ENCODE measurements around the gene DEK.
"Not testable (repeated sequence)": the region's sequence is repeated elsewhere in the genome, so short reads cannot be mapped to it uniquely, and the experiment has no call there.

The DEK gene

DNA sequence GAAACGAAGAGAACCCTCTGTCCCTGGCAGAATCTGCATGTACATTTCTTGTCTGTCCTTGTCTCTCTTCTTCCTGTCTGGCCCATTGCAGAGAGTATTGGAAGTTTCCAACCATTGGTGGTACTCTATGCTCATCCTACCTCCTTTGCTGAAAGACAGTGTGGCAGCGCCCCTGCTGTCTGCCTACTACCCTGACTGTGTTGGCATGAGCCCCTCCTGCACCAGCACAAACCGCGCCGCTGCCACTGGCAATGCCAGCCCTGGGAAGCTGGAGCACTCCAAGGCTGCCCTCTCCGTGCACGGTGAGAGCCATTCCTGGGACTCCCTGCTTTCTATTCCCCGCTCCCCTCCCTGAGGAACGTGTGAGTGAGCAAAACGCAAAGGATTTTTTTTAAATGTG is 76.6 kb downstream of the DEK start:
- intact Hi-C loops (cut with micrococcal nuclease), result no loop called here
- Mint-ChIP-seq H3K9me3 (no peaks in the 10 kb centered on the region), H3K4me1 (ENCODE audit: low read depth) (peaks cover 15% of the 10 kb centered on the region), H3K4me3 (no peak overlapping the region), H3K27ac (no peak overlapping the region), H3K36me3 (ENCODE audit: low read depth) (peaks cover 70% of the 10 kb centered on the region), H3K27me3 (no peaks in the 10 kb centered on the region)

GRCh38 chr6:18186540-18187250 is 77.6 kb downstream of the DEK start:
- intact Hi-C loops (cut with micrococcal nuclease), result no loop called here
- Mint-ChIP-seq H3K9me3 (no peaks in the 10 kb centered on the region), H3K27ac (peak overlapping the region; percentile 78), H3K27me3 (no peaks in the 10 kb centered on the region), H3K4me1 (ENCODE audit: low read depth) (peaks cover 23% of the 10 kb centered on the region), H3K4me3 (no peak overlapping the region), H3K36me3 (ENCODE audit: low read depth) (peaks cover 76% of the 10 kb centered on the region)

- no peak overlapping the region for H3K4me3 Mint-ChIP-seq
- peak overlapping the region; percentile 78 for H3K27ac Mint-ChIP-seq
- intact Hi-C loops (cut with micrococcal nuclease), result no loop called here
- peaks cover 29% of the 10 kb centered on the region for H3K4me1 Mint-ChIP-seq (ENCODE audit: low read depth)
- H3K27me3 Mint-ChIP-seq, result no peaks in the 10 kb centered on the region
- H3K36me3 Mint-ChIP-seq (ENCODE audit: low read depth), result peaks cover 70% of the 10 kb centered on the region
- H3K9me3 Mint-ChIP-seq, result no peaks in the 10 kb centered on the region
These were observed 78.3 kb downstream of the DEK start for GRCh38 chr6:18186033-18186432.

- Mint-ChIP-seq H3K9me3 (no peaks in the 10 kb centered on the region), H3K27me3 (no peaks in the 10 kb centered on the region), H3K4me1 (ENCODE audit: low read depth) (peaks cover 33% of the 10 kb centered on the region), H3K36me3 (ENCODE audit: low read depth) (peaks cover 70% of the 10 kb centered on the region), H3K4me3 (no peak overlapping the region), H3K27ac (peak overlapping the region; percentile 78)
- intact Hi-C loops (cut with micrococcal nuclease), result no loop called here
These were observed 78.7 kb downstream of the DEK start for GRCh38 chr6:18185624-18186023.

DNA sequence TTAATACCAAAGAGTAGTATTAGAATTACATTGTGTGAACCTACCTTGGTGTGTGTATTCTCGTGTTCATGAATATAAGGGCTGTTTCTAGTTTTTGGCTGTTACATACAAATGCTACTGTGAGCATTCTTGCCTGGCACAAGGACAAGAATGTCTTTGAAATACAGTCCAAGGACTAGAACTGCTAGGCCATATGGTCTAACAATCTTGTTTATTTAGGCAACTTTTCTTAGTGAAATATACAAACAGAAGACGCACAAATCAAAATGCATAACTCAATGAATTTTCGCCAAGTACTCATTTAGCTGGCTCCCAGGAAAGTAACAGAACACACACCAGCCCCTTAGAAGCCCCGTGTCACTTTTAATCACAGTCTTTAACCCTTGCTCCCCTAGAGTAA is 80.6 kb downstream of the DEK start:
- peaks cover 58% of the 10 kb centered on the region for H3K36me3 Mint-ChIP-seq (ENCODE audit: low read depth)
- H3K4me3 Mint-ChIP-seq, result no peak overlapping the region
- H3K27me3 Mint-ChIP-seq, result no peaks in the 10 kb centered on the region
- no peak overlapping the region for H3K27ac Mint-ChIP-seq
- H3K9me3 Mint-ChIP-seq, result no peaks in the 10 kb centered on the region
- peaks cover 51% of the 10 kb centered on the region for H3K4me1 Mint-ChIP-seq (ENCODE audit: low read depth)
- intact Hi-C loops (cut with micrococcal nuclease), result no loop called here

- Mint-ChIP-seq H3K27me3 (no peaks in the 10 kb centered on the region), H3K9me3 (no peaks in the 10 kb centered on the region), H3K27ac (peak overlapping the region; percentile 91), H3K4me1 (ENCODE audit: low read depth) (peaks cover 59% of the 10 kb centered on the region), H3K36me3 (ENCODE audit: low read depth) (peaks cover 48% of the 10 kb centered on the region), H3K4me3 (no peak overlapping the region)
- intact Hi-C loops (cut with micrococcal nuclease), result no loop called here
These were observed 81.8 kb downstream of the DEK start for GRCh38 chr6:18182568-18182967.

GRCh38 chr6:18179770-18180356 is 84.5 kb downstream of the DEK start:
- H3K36me3 Mint-ChIP-seq (ENCODE audit: low read depth), result peaks cover 52% of the 10 kb centered on the region
- H3K27ac Mint-ChIP-seq, result peak overlapping the region; percentile 91
- H3K27me3 Mint-ChIP-seq, result no peaks in the 10 kb centered on the region
- peaks cover 67% of the 10 kb centered on the region for H3K4me1 Mint-ChIP-seq (ENCODE audit: low read depth)
- H3K9me3 Mint-ChIP-seq, result no peaks in the 10 kb centered on the region
- intact Hi-C loops (cut with micrococcal nuclease), result loop anchor here (5.0 kb wide), 1 partner anchor 222 kb away; no protein-coding TSS in a partner anchor
- no peak overlapping the region for H3K4me3 Mint-ChIP-seq

DNA sequence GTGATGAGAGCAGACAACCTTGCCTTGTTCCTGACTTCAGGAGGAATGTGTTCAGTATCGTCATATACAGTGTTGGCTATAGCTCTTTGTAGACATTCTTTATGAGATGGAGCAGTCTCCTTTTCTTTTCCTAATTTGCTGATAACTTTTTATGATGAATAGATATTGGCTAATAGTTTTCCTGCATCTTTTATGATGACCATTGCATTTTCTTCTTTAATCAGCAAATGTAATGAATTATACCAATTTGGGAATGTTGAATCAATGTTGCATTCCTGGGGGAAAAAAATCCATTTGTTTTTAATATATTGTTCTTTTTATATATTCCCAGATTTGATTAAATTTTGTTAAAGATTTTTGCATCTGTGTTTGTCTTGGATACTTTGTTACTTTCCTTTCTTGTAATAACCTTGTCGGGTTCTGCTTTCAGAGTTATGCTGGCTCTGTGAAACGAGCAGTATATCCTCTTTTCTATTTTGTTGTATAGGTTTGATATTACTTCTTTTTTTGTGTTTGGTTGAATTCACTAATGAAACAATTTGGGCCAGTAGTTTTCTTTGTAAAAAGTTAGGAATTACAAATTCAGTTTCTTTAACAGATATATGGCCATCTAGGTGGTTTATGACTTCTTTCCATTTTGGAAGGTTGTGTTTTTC is 85.2 kb downstream of the DEK start:
- H3K27ac Mint-ChIP-seq, result peak overlapping the region; percentile 91
- peaks cover 57% of the 10 kb centered on the region for H3K36me3 Mint-ChIP-seq (ENCODE audit: low read depth)
- H3K4me3 Mint-ChIP-seq, result peak overlapping the region; percentile 17
- H3K4me1 Mint-ChIP-seq (ENCODE audit: low read depth), result peaks cover 67% of the 10 kb centered on the region
- H3K27me3 Mint-ChIP-seq, result no peaks in the 10 kb centered on the region
- intact Hi-C loops (cut with micrococcal nuclease), result loop anchor here (5.0 kb wide), 1 partner anchor 223 kb away; no protein-coding TSS in a partner anchor
- H3K9me3 Mint-ChIP-seq, result no peaks in the 10 kb centered on the region

- Mint-ChIP-seq H3K9me3 (no peaks in the 10 kb centered on the region), H3K27me3 (no peaks in the 10 kb centered on the region), H3K4me1 (ENCODE audit: low read depth) (peaks cover 66% of the 10 kb centered on the region), H3K27ac (peak overlapping the region; percentile 91), H3K4me3 (peak overlapping the region; percentile 65), H3K36me3 (ENCODE audit: low read depth) (peaks cover 51% of the 10 kb centered on the region)
- intact Hi-C loops (cut with micrococcal nuclease), result loop anchor here (5.0 kb wide), 1 partner anchor 225 kb away; no protein-coding TSS in a partner anchor
These were observed 86.9 kb downstream of the DEK start for GRCh38 chr6:18177286-18177965.

DNA sequence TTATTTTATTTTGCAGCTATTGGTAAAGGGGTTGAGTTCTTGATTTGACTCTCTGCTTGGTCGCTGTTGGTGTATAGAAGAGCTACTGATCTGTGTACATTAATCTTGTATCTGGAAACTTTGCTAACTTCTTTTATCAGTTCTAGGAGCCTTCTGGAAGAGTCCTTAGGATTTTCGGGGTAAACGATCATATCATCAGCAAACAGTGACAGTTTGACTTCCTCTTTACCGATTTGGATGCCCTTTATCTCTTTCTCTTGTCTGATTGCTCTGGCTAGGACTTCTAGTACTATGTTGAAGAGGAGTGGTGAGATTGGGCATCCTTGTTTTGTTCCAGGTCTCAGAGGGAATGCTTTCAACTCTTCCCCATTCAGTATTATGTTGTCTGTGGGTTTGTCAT is 88.1 kb downstream of the DEK start:
- H3K4me3 Mint-ChIP-seq, H3K27me3 Mint-ChIP-seq, H3K9me3 Mint-ChIP-seq: not testable (repeated sequence)
- Mint-ChIP-seq H3K4me1 (ENCODE audit: low read depth) (peaks cover 60% of the 10 kb centered on the region), H3K27ac (peak overlapping the region; percentile 91), H3K36me3 (ENCODE audit: low read depth) (peaks cover 50% of the 10 kb centered on the region)
- intact Hi-C loops (cut with micrococcal nuclease), result loop anchor here (5.0 kb wide), 1 partner anchor 226 kb away; no protein-coding TSS in a partner anchor
